Trophoblast cell (in vitro differentiated cells and primary cell): ENCODE measurements around the gene BNC2.

Experiments used
- DNase-seq, 2 donors: peaks; one replicate each; pipeline ENCODE4 v3.0.0-alpha.2; 2016
- H2AFZ ChIP-seq: 2 replicates; pipeline ENCODE4 v1.6.1; 2013; ENCODE audit warnings: low read length, moderate library complexity, mild to moderate bottlenecking; ENCODE audit not compliant: insufficient read depth, poor library complexity
- H2AK5ac ChIP-seq: 2 replicates; pipeline ENCODE4 v1.6.1; 2013; ENCODE audit warnings: mild to moderate bottlenecking, low read length
- H2BK120ac ChIP-seq: 2 replicates; pipeline ENCODE4 v1.6.1; 2013; ENCODE audit warnings: low read length, mild to moderate bottlenecking, moderate library complexity; ENCODE audit not compliant: insufficient read depth, poor library complexity
- H2BK12ac ChIP-seq: 2 replicates; pipeline ENCODE4 v1.6.1; 2013; ENCODE audit warnings: mild to moderate bottlenecking, low read length, moderate library complexity
- H2BK5ac ChIP-seq: 2 replicates; pipeline ENCODE4 v1.6.1; 2013; ENCODE audit warnings: low read length, low read depth, moderate library complexity, mild to moderate bottlenecking; ENCODE audit not compliant: poor library complexity
- H3K14ac ChIP-seq: 2 replicates; pipeline ENCODE4 v1.6.1; 2013; ENCODE audit warnings: mild to moderate bottlenecking, low read length
- H3K18ac ChIP-seq: 2 replicates; pipeline ENCODE4 v1.6.1; 2013; ENCODE audit warnings: mild to moderate bottlenecking, low read length
- H3K23ac ChIP-seq: 2 replicates; pipeline ENCODE4 v1.6.1; 2013; ENCODE audit warnings: low read length
- H3K27ac ChIP-seq: 2 replicates; pipeline ENCODE4 v1.5.1; 2013; ENCODE audit warnings: low read depth, mild to moderate bottlenecking, inconsistent platforms, low read length, moderate library complexity
- H3K27me3 ChIP-seq: 2 replicates; pipeline ENCODE4 v1.6.1; 2013; ENCODE audit warnings: inconsistent platforms, mild to moderate bottlenecking, low read length, moderate library complexity; ENCODE audit not compliant: insufficient read depth
- H3K36me3 ChIP-seq, 2 experiments: 1 replicate in 1 of 2; 2 replicates in 1 of 2; pipeline ENCODE4 v1.6.1; 2013; ENCODE audit warnings: low read length in 2 of 2, mild to moderate bottlenecking in 2 of 2, moderate library complexity in 1 of 2; ENCODE audit not compliant: insufficient read depth in 2 of 2, control insufficient read depth in 1 of 2
- H3K4ac ChIP-seq: 2 replicates; pipeline ENCODE4 v1.6.1; 2013; ENCODE audit warnings: low read depth, mild to moderate bottlenecking, low read length, moderate library complexity
- H3K4me1 ChIP-seq, 2 experiments: 1 replicate in 1 of 2; 2 replicates in 1 of 2; pipeline ENCODE4 v1.6.1; 2013; ENCODE audit warnings: low read length in 2 of 2, mild to moderate bottlenecking in 2 of 2, moderate library complexity in 1 of 2; ENCODE audit not compliant: insufficient read depth in 2 of 2, control insufficient read depth in 1 of 2
- H3K4me2 ChIP-seq: 2 replicates; pipeline ENCODE4 v1.6.1; 2013; ENCODE audit warnings: inconsistent platforms, mild to moderate bottlenecking, low read length, moderate library complexity
- H3K4me3 ChIP-seq: 2 replicates; pipeline ENCODE4 v1.5.1; 2013; ENCODE audit warnings: mild to moderate bottlenecking, low read depth, low read length, inconsistent platforms
- H3K79me1 ChIP-seq: one replicate; pipeline ENCODE4 v1.6.1; 2013; ENCODE audit warnings: low read length
- H3K79me2 ChIP-seq: 2 replicates; pipeline ENCODE4 v1.6.1; 2013; ENCODE audit warnings: low read length, mild to moderate bottlenecking; ENCODE audit not compliant: control insufficient read depth, insufficient read depth, poor library complexity
- H3K9ac ChIP-seq: 2 replicates; pipeline ENCODE4 v1.6.1; 2013; ENCODE audit warnings: mild to moderate bottlenecking, low read length
- H3K9me3 ChIP-seq: 2 replicates; pipeline ENCODE4 v1.6.1; 2013; ENCODE audit warnings: low read depth, mild to moderate bottlenecking, control low read depth, inconsistent platforms, low read length; ENCODE audit not compliant: insufficient read depth
- H4K12ac ChIP-seq: 2 replicates; pipeline ENCODE4 v1.6.1; 2013; ENCODE audit warnings: low read depth, mild to moderate bottlenecking, low read length, moderate library complexity
- H4K8ac ChIP-seq: 2 replicates; pipeline ENCODE4 v1.6.1; 2013; ENCODE audit warnings: low read depth, mild to moderate bottlenecking, low read length, moderate library complexity
- H4K91ac ChIP-seq: one replicate; pipeline ENCODE4 v1.6.1; 2013; ENCODE audit warnings: low read depth, mild to moderate bottlenecking, low read length, moderate library complexity
- WGBS: extraction: QIAGEN DNeasy Blood & Tissue Kit; methylation state at CpG from one replicate; pipeline ENCODE4 v1.1.7; 2013; ENCODE audit warnings: missing lambda C conversion rate; ENCODE audit not compliant: insufficient read length, insufficient coverage; ENCODE audit errors: extremely low coverage; 5-methylcytosine and 5-hydroxymethylcytosine counted together

BNC2 gene

GRCh38 chr9:16447946-16448345 lies 422.5 kb downstream of the BNC2 start:
- H2BK5ac ChIP-seq = no peak overlapping the region
- no peak for DNase-seq
- H3K79me2 ChIP-seq = no peaks in the 10 kb centered on the region

GRCh38 chr9:16446636-16447035 lies 423.8 kb downstream of the BNC2 start:
- no CpG with 5 or more reads among the region's 2 CpGs for WGBS
- H3K27me3 ChIP-seq = no peaks in the 10 kb centered on the region
- peaks cover 2% of the 10 kb centered on the region for H3K79me1 ChIP-seq
- H3K23ac ChIP-seq = no peak overlapping the region
- H3K4me2 ChIP-seq = no peak overlapping the region
- H3K79me2 ChIP-seq = no peaks in the 10 kb centered on the region
- H4K12ac ChIP-seq = no peak overlapping the region
- no peak overlapping the region for H3K9ac ChIP-seq
- H2AFZ ChIP-seq = no peak overlapping the region
- H2BK5ac ChIP-seq = no peak overlapping the region
- no peak overlapping the region for H4K91ac ChIP-seq
- H3K27ac ChIP-seq = no peak overlapping the region
- no peak overlapping the region for H4K8ac ChIP-seq
- H2BK120ac ChIP-seq = no peak overlapping the region
- H3K36me3 ChIP-seq = no peaks in the 10 kb centered on the region
- H3K18ac ChIP-seq = no peak overlapping the region
- no peak for DNase-seq
- no peak overlapping the region for H2BK12ac ChIP-seq
- H3K4ac ChIP-seq = no peak overlapping the region
- peaks cover 0 to 4% of the 10 kb centered on the region in 2 experiments for H3K4me1 ChIP-seq
- no peak overlapping the region for H2AK5ac ChIP-seq
- no peak overlapping the region for H3K4me3 ChIP-seq
- H3K14ac ChIP-seq = no peak overlapping the region
- no peaks in the 10 kb centered on the region for H3K9me3 ChIP-seq

More at GRCh38 chr9:16447946-16448345, 422.5 kb downstream of the BNC2 start:
- no peak overlapping the region for H3K14ac ChIP-seq
- H3K4me2 ChIP-seq = no peak overlapping the region
- H3K27ac ChIP-seq = peak overlapping the region; percentile 34
- no peak overlapping the region for H3K18ac ChIP-seq
- no peak overlapping the region for H3K9ac ChIP-seq
- no peaks in the 10 kb centered on the region for H3K79me1 ChIP-seq
- H2BK12ac ChIP-seq = no peak overlapping the region
- H3K4me1 ChIP-seq = peaks cover 0 to 1% of the 10 kb centered on the region in 2 experiments
- H2AK5ac ChIP-seq = no peak overlapping the region
- no peak overlapping the region for H2BK120ac ChIP-seq
- no peaks in the 10 kb centered on the region for H3K9me3 ChIP-seq
- H3K23ac ChIP-seq = no peak overlapping the region
- no peaks in the 10 kb centered on the region for H3K36me3 ChIP-seq
- H4K12ac ChIP-seq = no peak overlapping the region
- H4K91ac ChIP-seq = no peak overlapping the region
- no peak overlapping the region for H3K4ac ChIP-seq
- H3K27me3 ChIP-seq = no peaks in the 10 kb centered on the region
- no CpG with 5 or more reads among the region's 3 CpGs for whole genome bisulfite sequencing
- H4K8ac ChIP-seq = no peak overlapping the region
- no peak overlapping the region for H3K4me3 ChIP-seq
- H2AFZ ChIP-seq = no peak overlapping the region

- Histone ChIP-seq H3K79me2 (no peaks in the 10 kb centered on the region), H2AFZ (no peak overlapping the region), H4K91ac (no peak overlapping the region), H3K79me1 (peaks cover 2% of the 10 kb centered on the region), H3K9ac (no peak overlapping the region), H3K9me3 (no peaks in the 10 kb centered on the region), H4K8ac (no peak overlapping the region), H3K4me2 (no peak overlapping the region), H2BK120ac (no peak overlapping the region), H3K27ac (no peak overlapping the region), H2AK5ac (no peak overlapping the region), H3K14ac (no peak overlapping the region), H4K12ac (no peak overlapping the region), H3K18ac (no peak overlapping the region), H3K4me1 (peaks cover 0 to 4% of the 10 kb centered on the region in 2 experiments), H3K36me3 (no peaks in the 10 kb centered on the region), H3K4me3 (no peak overlapping the region), H3K23ac (no peak overlapping the region), H3K4ac (no peak overlapping the region), H3K27me3 (no peaks in the 10 kb centered on the region), H2BK5ac (no peak overlapping the region), H2BK12ac (no peak overlapping the region)
- no CpG with 5 or more reads among the region's 7 CpGs for WGBS
- peak; percentile 26 to 78 for DNase-seq
These were observed 425.1 kb downstream of the BNC2 start for GRCh38 chr9:16445141-16445920.

DNA sequence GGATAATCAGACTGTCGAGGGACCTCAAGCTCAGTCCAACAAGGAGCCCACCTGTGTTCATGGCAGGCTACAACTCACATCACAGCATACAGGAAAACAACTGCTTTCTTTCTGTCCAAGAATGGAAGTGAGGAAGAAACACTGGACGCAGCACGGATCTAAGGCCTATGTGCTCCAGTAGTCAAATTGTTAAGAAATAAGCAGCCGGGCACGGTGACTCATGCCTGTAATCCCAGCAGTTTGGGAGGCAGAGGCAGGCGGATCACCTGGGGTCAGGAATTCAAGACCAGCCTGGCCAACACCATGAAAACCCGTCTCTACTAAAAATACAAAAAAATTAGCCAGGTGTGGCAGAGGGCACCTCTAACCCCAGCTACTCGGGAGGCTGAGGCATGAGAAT lies 427.8 kb downstream of the BNC2 start:
- no peak overlapping the region for H2BK5ac ChIP-seq
- no peak overlapping the region for H3K23ac ChIP-seq
- no peak overlapping the region for H3K18ac ChIP-seq
- no peak overlapping the region for H4K8ac ChIP-seq
- peak overlapping the region; percentile 16 for H3K27ac ChIP-seq
- H3K79me1 ChIP-seq = peaks cover 2% of the 10 kb centered on the region
- peaks cover 0 to 2% of the 10 kb centered on the region in 2 experiments for H3K4me1 ChIP-seq
- DNase-seq = peak; percentile 70 to 76
- no peak overlapping the region for H3K4me2 ChIP-seq
- no peak overlapping the region for H3K4me3 ChIP-seq
- no peak overlapping the region for H3K9ac ChIP-seq
- H3K14ac ChIP-seq = no peak overlapping the region
- H2AK5ac ChIP-seq = no peak overlapping the region
- no peak overlapping the region for H4K12ac ChIP-seq
- no peaks in the 10 kb centered on the region for H3K36me3 ChIP-seq
- H3K4ac ChIP-seq = no peak overlapping the region
- H3K27me3 ChIP-seq = no peaks in the 10 kb centered on the region
- no peak overlapping the region for H4K91ac ChIP-seq
- H3K79me2 ChIP-seq = no peaks in the 10 kb centered on the region
- no peaks in the 10 kb centered on the region for H3K9me3 ChIP-seq
- H2BK120ac ChIP-seq = no peak overlapping the region
- WGBS = no CpG with 5 or more reads among the region's 8 CpGs
- H2BK12ac ChIP-seq = no peak overlapping the region
- no peak overlapping the region for H2AFZ ChIP-seq
